Measurements from ENCODE around the gene ATP2A3. TPM values are rescaled to one million over a fixed set of nuclear protein-coding genes. Genes with fewer than 3 reads are reported as not detected.

The ATP2A3 gene
- total RNA-seq, 1 experiment from 2014 or later: 1.1 TPM

GRCh38 chr17:3875317-3875716 lies 88.9 kb downstream of the ATP2A3 start:
- in situ Hi-C loops (cut with HindIII; ENCODE audit: low pct_unique_long_range_greater_than_20kb, low sequenced_read_pairs): no loop called here
- DNase-seq (ENCODE audit: low read depth, low spot score): no peak

Other genes with a start within 250 kb of the ATP2A3 start
- 9.0 and 9.3 TPM in 2 replicates for gene HASPIN, start 240.5 kb downstream of the ATP2A3 start, total RNA-seq (2014; rRNA removed; shearing (Covaris generic))
- gene ITGAE, start 163.2 kb downstream of the ATP2A3 start, total RNA-seq (2014; rRNA removed; shearing (Covaris generic)): 45.8 and 49.0 TPM in 2 replicates
- gene NCBP3, start 118.2 kb downstream of the ATP2A3 start, total RNA-seq (2014; rRNA removed; shearing (Covaris generic)): 20.9 and 29.0 TPM in 2 replicates
- gene CAMKK1, start 71.4 kb downstream of the ATP2A3 start, total RNA-seq (2014; rRNA removed; shearing (Covaris generic)): 4.9 and 5.4 TPM in 2 replicates
- gene P2RX1, start 48.0 kb downstream of the ATP2A3 start, total RNA-seq (2014; rRNA removed; shearing (Covaris generic)): not detected in 2 replicates
- gene ZZEF1, start 178.6 kb upstream of the ATP2A3 start, total RNA-seq (2014; rRNA removed; shearing (Covaris generic)): 24.0 and 30.4 TPM in 2 replicates
- gene CYB5D2, start 178.8 kb upstream of the ATP2A3 start, total RNA-seq (2014; rRNA removed; shearing (Covaris generic)): 35.6 and 36.3 TPM in 2 replicates